DND-41 (cell line): Measurements from ENCODE around the gene CYSLTR2.

Experiments
- ATAC-seq: fragments of 200-7000 bp; cut with Tn5 transposase; 3 replicates; pipeline ENCODE4 v1.9.1; 2021; ENCODE audit warnings: low read depth; ENCODE audit not compliant: insufficient read depth
- DNase-seq: peaks from one replicate; pipeline ENCODE4 v3.0.0-alpha.2; 2020
- H2AFZ ChIP-seq: 2 replicates; pipeline ENCODE4 v1.6.0; 2012; ENCODE audit warnings: low read depth, low read length
- H3K27ac ChIP-seq: 2 replicates; pipeline ENCODE4 v1.5.1; 2012; ENCODE audit warnings: low read length, inconsistent platforms
- H3K27me3 ChIP-seq: fragments of 200-600 bp; sonication (generic); 2 replicates; pipeline ENCODE4 v1.6.0; 2012; ENCODE audit warnings: low read length, mild to moderate bottlenecking, inconsistent platforms; ENCODE audit not compliant: insufficient read depth, poor library complexity
- H3K36me3 ChIP-seq: 2 replicates; pipeline ENCODE4 v1.5.1; 2012; ENCODE audit warnings: low read length, inconsistent platforms; ENCODE audit not compliant: insufficient read depth
- H3K4me1 ChIP-seq: 2 replicates; pipeline ENCODE4 v1.5.1; 2012; ENCODE audit warnings: mild to moderate bottlenecking, low read length; ENCODE audit not compliant: insufficient read depth
- H3K4me2 ChIP-seq: 2 replicates; pipeline ENCODE4 v1.6.0; 2012; ENCODE audit warnings: mild to moderate bottlenecking, moderate library complexity, low read length, inconsistent platforms; ENCODE audit not compliant: insufficient read depth
- H3K4me3 ChIP-seq, 2 experiments: fragments of 200-600 bp in 1 of 2; shearing (Covaris generic) in 1 of 2; 2 replicates each; pipeline ENCODE4 v1.5.1; 2012 to 2016; ENCODE audit warnings: inconsistent platforms in 2 of 2, low read length in 2 of 2, mild to moderate bottlenecking in 2 of 2, low read depth in 1 of 2, moderate library complexity in 1 of 2
- H3K79me2 ChIP-seq: 2 replicates; pipeline ENCODE4 v1.6.0; 2012; ENCODE audit warnings: low read length, inconsistent platforms; ENCODE audit not compliant: insufficient read depth
- H3K9ac ChIP-seq: 2 replicates; pipeline ENCODE4 v1.6.0; 2012; ENCODE audit warnings: low read depth, mild to moderate bottlenecking, inconsistent platforms, low read length, moderate library complexity
- H3K9me3 ChIP-seq: 2 replicates; pipeline ENCODE4 v1.5.1; 2012; ENCODE audit warnings: low read length, moderate library complexity, mild to moderate bottlenecking, inconsistent platforms; ENCODE audit not compliant: insufficient read depth, severe bottlenecking
- H4K20me1 ChIP-seq: 2 replicates; pipeline ENCODE4 v1.6.0; 2012; ENCODE audit warnings: low read length; ENCODE audit not compliant: insufficient read depth
- EZH2 ChIP-seq: IDR thresholded peaks from 3 replicates; pipeline ENCODE4 v1.6.1; 2012; ENCODE audit warnings: borderline replicate concordance, low read depth, mild to moderate bottlenecking, moderate library complexity, low read length, inconsistent platforms; ENCODE audit not compliant: severe bottlenecking
- TF ChIP-seq, protein P1 (sequence below): IDR thresholded peaks from 2 replicates; pipeline ENCODE4 v1.5.1; 2012; ENCODE audit warnings: borderline replicate concordance, low read length, moderate library complexity, mild to moderate bottlenecking; ENCODE audit not compliant: poor library complexity, severe bottlenecking; ENCODE audit errors: extremely low read depth

CYSLTR2 gene, protein sequence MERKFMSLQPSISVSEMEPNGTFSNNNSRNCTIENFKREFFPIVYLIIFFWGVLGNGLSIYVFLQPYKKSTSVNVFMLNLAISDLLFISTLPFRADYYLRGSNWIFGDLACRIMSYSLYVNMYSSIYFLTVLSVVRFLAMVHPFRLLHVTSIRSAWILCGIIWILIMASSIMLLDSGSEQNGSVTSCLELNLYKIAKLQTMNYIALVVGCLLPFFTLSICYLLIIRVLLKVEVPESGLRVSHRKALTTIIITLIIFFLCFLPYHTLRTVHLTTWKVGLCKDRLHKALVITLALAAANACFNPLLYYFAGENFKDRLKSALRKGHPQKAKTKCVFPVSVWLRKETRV

DNA sequence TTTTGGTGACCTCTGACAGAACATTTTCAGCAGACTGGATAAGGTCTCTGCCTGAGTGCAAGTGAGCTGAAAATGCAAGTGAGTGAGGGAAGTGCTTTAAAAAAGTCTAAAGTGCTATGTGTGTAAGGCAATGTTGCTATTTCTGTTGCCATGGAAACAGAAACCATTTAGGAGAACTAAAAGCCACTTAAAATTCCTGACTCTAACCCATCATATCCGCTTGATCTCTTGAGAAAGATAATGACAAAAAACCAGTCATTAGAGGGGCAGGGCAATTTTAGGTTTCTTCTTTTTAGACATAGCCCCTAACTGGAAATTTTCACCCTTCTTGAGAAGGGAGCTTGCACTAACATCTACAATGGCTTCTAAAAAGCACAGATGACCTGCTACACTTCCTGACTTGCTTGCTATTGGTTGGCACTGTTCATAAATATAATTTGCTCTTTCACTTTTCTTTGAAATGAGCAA lies at the start of gene CYSLTR2:
CYSLTR2 (plus strand) TSS at position 458 of the 468 bp plus-strand sequence. CDS start 52,889 bp downstream, outside the sequence.
- Histone ChIP-seq H3K27ac (peak within 1 kb of the TSS; percentile 82), H3K27me3 (no peaks in the 10 kb centered on the region), H3K9me3 (no peaks in the 10 kb centered on the region), H3K4me2 (peak within 1 kb of the TSS; percentile 62), H3K4me3 (peak within 1 kb of the TSS; percentile 25 to 52), H2AFZ (peak within 1 kb of the TSS; percentile 53), H3K9ac (peak within 1 kb of the TSS; percentile 57), H3K79me2 (peaks cover 47% of the 10 kb centered on the region), H3K36me3 (no peaks in the 10 kb centered on the region; the same call in 1 of the 2 replicates), H3K4me1 (peaks cover 58% of the 10 kb centered on the region), H4K20me1 (no peaks in the 10 kb centered on the region)
- DNase-seq (peak; percentile 43), ATAC-seq (peak; percentile 78)
- TF ChIP-seq, protein P1, sequence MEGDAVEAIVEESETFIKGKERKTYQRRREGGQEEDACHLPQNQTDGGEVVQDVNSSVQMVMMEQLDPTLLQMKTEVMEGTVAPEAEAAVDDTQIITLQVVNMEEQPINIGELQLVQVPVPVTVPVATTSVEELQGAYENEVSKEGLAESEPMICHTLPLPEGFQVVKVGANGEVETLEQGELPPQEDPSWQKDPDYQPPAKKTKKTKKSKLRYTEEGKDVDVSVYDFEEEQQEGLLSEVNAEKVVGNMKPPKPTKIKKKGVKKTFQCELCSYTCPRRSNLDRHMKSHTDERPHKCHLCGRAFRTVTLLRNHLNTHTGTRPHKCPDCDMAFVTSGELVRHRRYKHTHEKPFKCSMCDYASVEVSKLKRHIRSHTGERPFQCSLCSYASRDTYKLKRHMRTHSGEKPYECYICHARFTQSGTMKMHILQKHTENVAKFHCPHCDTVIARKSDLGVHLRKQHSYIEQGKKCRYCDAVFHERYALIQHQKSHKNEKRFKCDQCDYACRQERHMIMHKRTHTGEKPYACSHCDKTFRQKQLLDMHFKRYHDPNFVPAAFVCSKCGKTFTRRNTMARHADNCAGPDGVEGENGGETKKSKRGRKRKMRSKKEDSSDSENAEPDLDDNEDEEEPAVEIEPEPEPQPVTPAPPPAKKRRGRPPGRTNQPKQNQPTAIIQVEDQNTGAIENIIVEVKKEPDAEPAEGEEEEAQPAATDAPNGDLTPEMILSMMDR = no peak
- TF ChIP-seq EZH2 = no peak

DNA sequence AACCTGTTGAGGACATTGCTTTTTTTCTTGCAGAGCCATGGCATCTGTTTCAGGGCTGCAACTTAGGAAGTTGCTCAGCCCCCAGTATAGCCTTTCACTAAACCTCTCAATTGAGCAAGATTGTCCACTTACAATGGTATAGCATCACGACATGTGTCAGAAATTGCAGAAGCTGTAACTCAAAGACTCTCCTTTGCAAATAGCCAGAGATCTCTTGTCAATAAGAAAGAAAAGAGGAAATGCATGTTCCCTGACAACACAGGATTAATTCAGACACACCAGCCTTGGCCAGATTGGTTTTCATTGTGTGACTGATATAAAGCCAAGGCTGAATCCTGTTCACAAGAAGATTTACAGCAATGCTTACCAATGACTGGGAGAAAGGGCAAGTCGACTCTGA lies 38.7 kb upstream of the CYSLTR2 start:
- H3K4me1 ChIP-seq = no peaks in the 10 kb centered on the region
- H3K36me3 ChIP-seq = no peaks in the 10 kb centered on the region
- ATAC-seq = no peak
- H3K9ac ChIP-seq = no peak overlapping the region
- no peak overlapping the region for H3K4me2 ChIP-seq
- no peak overlapping the region for H3K27ac ChIP-seq
- no peaks in the 10 kb centered on the region for H3K79me2 ChIP-seq
- TF ChIP-seq, protein P1 = no peak
- TF ChIP-seq EZH2 = no peak
- peaks cover 14% of the 10 kb centered on the region for H3K9me3 ChIP-seq
- no peak for DNase-seq
- no peak overlapping the region for H3K4me3 ChIP-seq
- H4K20me1 ChIP-seq = no peaks in the 10 kb centered on the region
- H2AFZ ChIP-seq = no peak overlapping the region
- no peaks in the 10 kb centered on the region for H3K27me3 ChIP-seq

DNA sequence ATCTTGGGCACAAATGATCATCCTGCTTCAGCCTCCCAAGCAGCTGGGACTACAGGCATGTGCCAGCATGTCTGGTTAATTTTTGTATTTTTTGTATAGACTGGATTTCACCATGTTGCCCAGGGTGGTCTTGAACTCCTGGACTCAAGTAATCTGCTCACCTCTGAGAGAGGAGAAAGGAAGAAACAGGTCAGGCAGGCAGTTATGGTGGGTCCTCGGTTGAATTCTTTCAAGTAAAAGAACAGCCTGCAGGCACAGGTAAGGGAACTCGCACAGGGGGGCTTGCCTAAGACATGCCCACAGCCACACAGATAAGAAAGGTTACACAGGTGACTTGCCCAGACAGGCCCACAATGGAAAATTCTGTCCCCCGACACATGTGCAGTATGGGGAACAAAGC lies 34.8 kb upstream of the CYSLTR2 start:
- TF ChIP-seq EZH2 = no peak
- TF ChIP-seq, protein P1 = no peak
- Histone ChIP-seq H3K9ac (no peak overlapping the region), H3K27me3 (no peaks in the 10 kb centered on the region), H3K27ac (no peak overlapping the region), H2AFZ (no peak overlapping the region), H3K9me3 (peaks cover 39% of the 10 kb centered on the region), H3K79me2 (no peaks in the 10 kb centered on the region), H3K36me3 (no peaks in the 10 kb centered on the region), H3K4me3 (no peak overlapping the region), H4K20me1 (no peaks in the 10 kb centered on the region), H3K4me2 (no peak overlapping the region), H3K4me1 (0 out of 2 replicates have a peak, but pooled peaks cover 4% of the 10 kb centered on the region)
- ATAC-seq (no peak), DNase-seq (no peak)
